Activated gamma-delta T cell treated with anti-CD3 and anti-CD28 coated beads, Interleukin-2, amount 50 U/mL, for 16 hours (primary cell): ENCODE results near the gene BAG3.
"Not testable (repeated sequence)": the region's sequence is repeated elsewhere in the genome, so short reads cannot be mapped to it uniquely, and the experiment has no call there.

Experiments
- DNase-seq: peaks from one replicate; pipeline ENCODE4 v3.0.0-alpha.2; 2020; ENCODE audit warnings: low read depth

Gene BAG3

DNA sequence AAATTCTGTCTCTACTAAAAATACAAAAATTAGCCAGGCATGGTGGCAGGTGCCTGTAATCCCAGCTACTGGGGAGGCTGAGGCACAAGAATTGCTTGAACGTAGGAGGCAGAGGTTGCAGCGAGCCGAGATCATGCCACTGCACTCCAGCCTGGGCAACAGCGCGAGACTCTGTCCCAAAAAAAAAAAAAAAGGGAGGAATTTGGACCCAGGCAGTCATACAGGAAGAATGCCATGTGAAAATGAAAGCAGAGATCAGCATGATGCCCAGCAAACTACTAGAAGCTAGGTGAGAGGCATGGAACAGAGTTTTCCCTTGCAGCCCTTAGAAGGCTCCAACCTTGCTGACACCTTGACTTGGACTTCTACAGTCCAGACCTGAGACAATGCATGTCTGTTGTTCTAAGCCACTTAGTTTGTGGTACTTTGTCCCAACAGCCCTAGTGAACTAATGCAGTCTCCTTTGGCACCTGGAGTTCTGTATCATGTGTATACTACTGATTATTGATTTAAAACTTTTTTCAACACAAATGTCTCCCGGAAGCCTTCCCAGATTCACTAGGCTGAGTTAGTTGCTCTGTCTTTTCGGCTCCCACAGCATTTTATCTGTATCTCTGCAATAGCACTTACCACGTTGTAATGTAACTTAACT is 10.2 kb upstream of the BAG3 start:
- DNase-seq: no peak

DNA sequence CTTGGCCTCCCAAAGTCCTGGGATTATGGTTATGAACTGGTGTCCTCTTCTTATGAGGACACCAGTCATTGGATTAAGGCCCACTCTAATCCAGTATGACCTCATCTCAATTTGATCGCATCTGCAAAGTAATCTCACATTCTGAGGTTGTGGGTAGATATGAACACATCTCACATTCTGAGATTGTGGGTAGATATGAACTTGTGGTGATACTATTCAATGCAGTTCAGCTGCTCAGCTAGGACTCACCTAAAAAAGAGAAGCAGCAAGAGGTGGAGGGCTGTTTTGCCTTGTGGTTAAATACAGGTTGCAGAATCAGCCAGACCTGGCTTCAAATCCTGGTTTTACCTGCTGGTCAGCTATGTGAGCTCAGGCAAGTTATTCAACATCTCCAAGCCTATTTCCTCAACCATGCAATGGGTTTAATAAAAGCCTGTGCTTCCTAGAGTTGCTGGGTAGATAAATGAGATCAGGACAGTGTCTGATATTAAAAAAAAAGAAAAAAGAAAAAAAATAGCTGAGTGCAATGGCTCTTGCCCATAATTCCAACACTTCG is 8.5 kb upstream of the BAG3 start:
- DNase-seq: no peak

DNA sequence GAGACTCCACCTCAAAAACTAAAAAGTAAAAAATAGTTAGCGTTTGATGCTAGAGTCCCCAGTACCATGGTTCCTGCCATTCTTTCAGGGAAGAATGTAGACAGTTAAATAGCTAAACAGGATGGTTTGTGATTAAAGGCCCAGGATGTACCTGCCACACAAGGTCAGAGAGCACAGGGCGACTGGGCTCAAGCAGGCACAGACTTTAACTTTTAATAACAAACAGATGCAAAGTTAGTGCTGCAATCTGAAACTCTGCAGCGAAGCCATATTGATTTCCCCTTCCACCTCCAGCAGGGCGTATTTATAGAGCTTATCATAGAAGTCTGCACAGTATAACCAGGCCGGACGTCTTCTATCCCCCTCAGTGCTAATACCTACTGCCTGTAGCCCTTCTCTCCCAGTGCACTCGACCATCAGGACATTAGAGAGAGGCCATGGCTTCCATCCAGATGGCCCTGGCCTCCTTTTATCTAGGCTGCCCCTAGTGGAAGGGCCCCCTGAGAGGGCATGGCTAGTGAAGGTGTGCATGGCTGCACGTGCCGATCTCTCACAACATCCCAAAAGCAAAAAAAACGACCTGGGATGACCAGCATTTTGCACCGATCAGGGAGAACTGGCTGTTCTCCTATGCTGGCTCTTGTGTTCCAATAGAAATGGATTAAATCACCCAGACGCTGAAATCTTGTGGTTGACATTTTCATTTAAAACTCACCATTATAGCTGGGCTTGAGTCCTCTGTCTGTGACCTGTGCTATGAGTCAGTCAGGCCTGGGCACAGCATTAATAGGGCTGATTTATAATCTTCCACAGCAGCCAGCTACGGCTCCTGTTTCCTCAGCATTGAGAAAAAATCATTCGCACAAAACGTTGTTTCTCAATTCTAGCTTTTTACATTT is 7.6 kb upstream of the BAG3 start:
- no peak for DNase-seq

DNA sequence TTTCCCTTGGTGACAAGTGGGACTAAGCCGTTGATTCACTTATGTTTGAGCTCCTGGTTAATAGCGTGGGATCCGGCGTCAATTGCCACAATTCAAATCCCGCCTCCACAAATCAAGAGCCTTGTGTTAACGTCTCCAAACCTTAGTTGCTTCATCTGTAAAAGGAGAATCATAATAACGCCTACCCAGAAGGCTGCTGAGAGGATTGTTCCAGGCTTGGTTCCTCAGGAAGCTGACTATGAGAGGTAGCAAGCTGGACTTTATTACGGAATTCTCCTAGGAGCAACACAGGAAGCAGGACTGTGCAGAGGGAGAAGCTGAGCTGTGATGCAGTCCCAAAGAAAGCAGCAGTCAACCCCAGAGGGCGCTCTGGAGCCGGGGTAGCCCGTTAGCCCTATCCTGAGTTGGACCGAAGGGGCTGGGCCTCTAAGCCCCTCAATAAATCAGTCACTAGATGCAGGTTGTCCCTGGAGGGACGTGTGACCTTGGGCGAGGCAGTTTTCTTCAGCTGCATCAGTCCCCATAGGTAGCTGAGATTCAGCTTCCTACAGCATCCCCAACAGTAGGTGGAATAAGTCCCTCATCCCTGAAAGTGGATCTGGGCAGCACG is 6.9 kb upstream of the BAG3 start:
- DNase-seq: no peak

DNA sequence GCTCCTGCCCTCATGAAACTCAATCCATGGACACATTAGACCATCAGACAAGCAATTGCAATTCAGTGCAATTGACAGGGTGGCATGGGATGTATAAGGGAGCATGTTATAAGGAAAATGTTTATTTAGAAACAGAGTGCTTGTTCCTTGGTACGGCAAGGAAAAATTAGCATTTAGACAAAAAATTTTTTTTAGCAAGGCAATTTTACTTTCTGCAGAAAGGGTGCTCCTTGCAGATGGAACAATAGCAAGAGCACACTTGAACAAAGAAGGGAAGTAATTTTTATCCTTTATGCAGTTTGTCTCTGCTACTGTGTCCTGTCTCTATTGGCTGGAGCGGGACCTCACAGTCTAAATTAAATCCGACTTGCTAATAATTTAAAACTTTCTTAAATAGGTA is 6.2 kb upstream of the BAG3 start:
- no peak for DNase-seq

DNA sequence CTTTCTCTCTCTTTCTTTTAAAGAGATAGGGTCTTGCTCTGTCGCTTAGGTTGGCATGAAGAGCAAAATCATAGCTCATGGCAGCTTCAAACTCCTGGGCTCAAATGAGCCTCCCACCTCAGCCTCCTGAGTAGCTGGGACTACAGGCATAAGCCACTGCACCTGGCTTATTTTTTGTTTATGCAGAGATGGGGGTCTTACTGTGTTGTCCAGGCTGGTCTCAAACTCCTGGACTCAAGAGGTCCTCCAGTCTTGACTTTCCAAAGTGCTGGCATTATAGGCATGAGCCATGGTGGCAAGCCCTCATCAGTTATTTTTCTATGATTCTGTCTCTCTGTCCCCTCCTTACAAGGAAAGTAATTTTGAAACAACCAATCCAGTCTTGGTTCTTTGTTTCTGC is 1.1 kb upstream of the BAG3 start:
- DNase-seq: no peak

DNA sequence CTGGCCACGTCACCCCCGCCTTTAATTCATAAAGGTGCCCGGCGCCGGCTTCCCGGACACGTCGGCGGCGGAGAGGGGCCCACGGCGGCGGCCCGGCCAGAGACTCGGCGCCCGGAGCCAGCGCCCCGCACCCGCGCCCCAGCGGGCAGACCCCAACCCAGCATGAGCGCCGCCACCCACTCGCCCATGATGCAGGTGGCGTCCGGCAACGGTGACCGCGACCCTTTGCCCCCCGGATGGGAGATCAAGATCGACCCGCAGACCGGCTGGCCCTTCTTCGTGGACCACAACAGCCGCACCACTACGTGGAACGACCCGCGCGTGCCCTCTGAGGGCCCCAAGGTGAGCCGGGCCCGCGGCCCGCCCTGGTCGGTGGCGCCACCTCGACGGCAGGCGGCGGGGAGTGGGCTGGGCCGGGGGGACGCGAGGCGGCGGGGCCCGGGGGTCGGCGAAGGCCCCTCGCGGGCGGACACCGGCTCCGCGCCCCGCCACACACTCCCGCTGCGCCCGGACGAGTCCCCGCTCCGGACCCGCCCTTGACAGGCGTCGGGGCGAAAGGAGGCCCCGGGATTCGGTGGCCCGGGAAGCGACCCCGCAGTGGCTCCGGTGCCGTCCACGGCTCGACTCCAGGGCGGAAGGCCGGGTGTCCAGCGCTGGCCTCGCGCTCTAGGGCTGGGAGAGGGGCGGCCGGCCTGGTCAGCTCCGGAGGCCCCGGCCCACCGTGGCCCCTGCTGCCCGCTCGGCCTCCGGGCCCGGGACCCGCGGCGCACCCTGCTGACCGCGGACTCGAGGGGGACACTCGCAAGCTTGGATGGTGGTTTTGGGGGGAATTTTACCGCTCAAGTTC is 557 bp downstream of the BAG3 start:
- DNase-seq: no peak

DNA sequence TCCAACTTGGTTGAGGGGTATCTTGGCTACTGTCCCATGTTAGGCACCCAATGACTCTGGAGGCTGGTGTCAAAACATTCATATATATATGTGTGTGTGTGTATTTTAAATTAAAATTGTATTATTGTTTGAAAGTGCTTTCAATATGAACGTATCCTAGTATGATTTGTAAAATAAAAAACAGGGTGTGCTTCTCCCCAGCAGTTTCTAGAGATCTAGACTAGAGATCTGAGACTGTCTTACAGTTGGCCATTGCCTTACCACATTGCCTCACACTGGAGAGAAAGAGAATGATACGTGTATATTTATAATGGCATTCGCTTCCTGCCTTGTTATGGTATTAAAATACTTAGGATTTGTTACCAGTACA is 1.2 kb downstream of the BAG3 start:
- no peak for DNase-seq

DNA sequence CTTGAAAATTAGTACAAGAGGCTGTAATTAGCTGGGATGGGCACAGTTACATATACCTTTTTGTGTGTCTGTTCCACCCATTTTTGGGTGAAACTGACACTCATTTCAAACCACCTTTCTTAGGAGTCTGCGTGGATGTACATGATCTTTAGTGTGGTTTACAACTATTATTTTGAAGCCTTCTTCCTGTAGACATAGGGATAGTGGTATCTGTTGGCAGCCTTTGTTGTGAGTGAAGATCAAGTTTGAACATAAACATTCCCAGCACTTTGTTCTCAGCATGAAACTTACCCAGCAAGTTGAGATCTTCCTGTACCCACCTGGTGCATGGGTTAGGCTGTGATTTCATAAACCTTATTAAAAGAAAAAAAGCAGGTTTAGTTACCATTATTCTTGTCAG is 2.0 kb downstream of the BAG3 start:
- DNase-seq: no peak

DNA sequence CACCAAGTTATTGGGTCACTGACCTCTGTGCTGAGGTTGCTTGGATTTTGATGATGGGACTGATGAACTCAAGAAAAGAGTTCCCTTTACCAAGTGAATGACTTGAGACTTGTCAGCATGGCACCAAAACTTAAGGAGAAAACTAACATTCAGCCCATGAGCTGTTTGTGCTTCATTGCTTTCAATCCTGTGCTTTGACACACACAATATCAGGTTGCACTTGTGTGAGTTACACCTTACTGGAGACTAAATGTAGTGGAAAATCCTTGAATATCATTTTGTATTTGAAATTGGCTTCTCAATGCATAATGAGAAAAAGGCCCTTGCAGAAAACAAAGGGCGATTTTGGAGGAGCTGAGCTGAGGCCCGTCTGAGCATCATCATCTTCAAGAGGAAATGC is 2.7 kb downstream of the BAG3 start:
- DNase-seq: no peak

DNA sequence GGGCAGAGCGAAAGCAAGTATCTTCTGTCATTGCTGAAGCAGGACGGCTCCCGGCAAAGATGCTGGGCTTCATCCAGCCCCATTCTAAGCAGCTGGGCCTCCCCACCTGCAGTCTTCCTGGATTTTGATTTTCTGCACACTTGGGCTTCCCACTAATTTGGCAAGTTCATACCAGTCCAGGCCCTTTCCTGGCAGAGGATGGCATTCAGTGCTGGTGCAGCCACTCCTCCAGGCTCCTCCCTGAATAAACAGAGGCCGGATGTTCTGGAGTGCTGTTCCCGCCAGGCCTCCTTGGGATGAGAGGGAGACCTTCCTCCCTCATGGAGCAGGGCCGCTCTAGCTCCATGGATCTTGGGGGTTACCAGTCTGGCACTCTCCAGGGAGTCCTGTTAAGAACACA is 3.4 kb downstream of the BAG3 start:
- no peak for DNase-seq

DNA sequence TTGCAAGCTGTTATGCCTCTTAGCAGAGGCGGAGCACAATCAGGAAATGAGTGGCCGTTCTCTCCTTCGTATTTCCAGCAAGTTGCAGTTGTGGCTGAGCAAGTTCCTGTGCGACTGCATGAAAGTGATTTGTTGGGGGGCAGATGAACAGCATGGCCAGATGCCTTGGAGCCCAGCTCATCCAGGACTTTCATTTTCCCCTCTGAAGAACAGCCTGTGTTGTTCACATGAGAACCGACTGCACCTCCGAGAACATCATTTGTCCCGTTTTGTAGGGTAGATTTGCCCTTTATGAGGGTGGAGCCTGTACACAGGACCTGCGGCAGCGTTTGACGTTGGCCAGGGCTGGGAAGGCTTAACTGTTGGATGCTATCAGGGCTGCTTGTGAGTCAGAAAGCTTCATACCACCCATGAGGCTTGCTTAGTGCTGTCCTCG is 4.4 kb downstream of the BAG3 start:
- no peak for DNase-seq

DNA sequence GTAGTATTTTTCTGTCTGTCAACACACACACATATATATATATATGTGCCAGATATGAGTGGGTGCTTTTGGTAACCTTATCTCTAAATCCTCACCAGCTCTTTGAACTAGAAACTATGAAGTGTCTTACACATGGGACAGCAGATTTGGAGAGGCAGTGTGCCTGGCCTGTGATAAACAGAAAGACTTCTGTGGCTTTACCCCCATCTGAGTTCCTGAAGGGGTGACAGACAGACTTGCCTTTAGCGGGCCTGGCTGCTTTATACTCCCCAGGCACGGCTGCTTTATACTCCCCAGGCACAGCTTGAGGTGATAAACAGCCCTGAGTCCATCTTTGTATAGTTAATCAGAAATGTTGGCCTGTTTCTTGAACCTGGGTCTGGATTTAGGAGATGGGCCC is 5.6 kb downstream of the BAG3 start:
- no peak for DNase-seq

DNA sequence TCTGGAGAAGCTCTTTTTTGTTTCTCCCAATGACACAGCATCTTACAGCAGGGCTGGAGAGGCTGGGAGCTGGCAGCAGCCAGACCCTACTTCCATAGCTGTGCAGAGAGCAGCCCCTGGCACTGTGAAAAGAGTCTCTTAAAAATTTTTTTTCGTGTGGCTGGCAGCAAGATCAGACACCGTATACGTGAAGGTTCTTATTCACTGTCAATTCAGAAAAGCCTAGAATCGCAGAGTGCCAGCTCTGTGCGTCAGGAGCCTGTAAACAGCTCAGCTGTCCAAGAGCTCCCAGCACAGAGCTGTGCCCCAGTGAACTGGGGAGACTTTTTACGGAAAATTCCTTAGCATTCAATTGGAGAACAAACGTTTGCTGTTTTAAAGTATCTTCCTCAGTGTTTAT is 6.5 kb downstream of the BAG3 start:
- no peak for DNase-seq

DNA sequence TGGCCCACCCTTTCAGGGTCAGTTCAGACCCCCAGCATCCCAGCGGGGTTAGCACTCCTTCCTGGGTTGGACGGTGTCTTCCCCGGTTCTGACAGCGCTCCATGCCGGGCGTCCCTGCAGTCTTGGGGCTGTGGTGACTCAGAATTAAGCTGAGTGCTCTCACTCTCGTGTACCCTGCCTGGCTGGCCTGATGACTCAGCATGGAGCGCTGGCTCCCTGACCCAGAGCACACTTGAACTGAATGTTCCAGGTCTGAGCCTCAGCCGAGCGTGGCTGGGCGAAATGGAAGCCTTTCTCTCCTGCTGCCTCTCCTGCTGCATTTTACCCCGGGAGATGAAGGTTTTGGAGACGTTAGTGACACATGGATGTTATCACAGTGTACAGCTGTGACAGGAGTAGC is 7.1 kb downstream of the BAG3 start:
- DNase-seq: no peak

DNA sequence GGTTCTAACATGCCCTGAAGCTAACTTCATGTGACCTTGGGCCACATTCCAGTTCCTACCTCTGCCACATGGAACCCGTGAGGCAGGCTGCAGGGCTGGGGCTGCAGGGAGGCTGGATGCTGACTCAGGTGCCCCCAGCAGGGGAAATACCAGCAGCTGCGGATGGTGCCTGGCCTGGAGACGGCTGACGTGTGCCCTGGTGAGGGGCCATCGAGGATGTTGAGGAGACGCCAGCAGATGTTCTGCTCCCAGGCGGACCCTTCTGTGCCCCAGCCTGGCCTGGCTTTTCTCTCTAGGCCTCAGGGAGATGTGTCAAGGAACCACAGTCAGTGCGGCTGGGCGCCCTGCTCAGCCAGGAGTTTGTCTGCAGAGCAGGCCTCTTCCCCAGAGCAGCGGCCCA is 8.8 kb downstream of the BAG3 start:
- DNase-seq: no peak

DNA sequence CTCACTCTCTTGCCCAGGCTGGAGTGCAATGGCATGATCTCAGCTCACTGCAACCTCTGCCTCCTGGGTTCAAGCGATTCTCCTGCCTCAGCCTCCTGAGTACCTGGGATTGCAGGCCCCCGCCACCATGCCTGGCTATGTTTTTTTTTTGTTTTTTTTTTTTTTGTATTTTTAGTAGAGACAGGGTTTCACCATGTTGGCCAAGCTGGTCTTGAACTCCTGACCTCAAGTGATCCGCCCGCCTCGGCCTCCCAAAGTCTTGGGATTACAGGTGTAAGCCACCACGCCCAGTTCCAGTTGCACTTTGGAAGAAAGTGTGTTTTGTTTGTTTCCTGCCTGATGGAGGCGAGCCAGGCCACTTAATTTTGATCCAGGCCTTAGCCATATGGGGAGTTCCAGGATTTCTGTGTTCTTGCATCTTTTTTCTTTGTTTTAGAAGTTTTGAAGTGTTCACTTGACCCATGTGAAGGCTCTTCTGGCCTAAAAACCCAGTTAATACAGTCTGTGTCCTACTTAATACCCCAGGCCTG is 11.0 kb downstream of the BAG3 start:
- DNase-seq: not testable (repeated sequence)

DNA sequence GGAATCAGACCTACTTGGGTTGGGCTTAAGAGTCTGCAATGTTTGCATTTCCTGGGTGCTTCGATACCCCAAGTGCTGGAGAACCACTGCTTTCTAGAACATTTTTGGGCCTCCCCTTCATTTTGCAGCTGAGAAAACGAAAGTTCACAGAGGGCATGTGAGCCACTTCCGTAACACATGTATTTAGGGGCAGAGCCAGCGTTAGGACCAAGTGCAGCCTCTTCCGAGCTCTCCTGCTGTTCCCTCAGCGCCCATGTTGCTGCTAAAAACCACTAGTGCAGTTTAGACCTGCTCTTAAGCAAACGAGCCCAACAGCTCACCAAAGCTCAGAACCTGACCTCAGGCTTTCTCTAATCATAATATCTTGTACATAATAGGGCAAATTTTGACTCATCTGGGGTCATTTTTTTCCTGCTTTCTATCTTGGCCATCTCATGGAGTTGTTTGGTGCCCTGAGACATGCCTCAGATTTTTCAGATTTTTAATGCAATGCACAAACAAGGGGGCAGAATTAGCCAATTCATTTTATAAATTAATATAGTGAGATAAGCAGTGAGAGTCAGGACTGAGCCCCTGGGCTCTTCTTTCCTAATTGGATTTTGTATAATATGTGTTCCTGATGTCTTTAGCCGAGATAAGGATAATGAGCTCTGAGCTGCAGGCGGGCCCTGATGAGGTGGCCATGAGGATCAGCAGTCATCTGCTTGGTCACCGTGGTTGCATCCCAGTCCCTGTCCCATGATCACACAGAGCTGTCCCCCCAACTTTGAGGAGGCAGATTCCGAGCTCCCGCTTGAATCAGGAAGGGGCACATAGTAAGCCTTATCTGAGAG is 12.9 kb downstream of the BAG3 start:
- no peak for DNase-seq

DNA sequence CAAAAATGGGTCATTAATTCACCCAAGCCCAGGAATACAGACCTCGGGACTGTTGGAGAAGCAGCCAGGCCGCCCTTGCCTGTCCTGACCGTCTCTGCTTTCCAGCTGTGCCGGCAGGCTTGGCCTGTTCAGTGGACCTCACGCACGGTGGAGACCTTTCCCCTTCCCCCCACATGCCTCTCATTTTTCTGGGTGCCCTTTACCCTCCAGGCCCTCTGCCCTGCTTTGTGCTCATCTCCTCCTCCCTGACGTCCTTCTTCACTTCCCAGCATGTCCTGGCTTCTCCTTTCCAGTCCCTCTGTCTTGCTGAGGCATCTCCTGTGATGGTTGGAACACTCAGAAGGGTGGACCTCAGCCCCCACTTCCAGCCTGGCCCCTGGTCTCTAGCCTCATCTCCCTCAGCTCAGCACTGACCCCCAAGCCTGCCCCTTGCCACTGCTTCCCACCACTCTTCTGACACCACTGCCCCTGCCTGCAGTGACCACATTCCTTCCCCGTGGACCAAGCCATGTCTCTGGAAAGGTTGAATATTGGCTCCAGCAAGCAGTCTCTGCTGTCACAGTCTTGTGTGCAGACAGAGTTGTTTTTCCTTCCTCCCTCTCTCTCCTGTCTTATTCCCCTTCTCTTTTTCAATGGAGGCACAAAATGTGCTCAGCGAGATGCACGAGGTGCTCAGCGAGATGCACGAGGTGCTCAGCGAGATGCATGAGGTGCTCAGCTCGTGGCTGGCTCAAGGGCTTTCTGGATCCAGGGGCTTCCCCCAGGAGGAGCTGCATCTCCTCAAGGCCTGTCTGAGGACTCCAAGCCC is 14.9 kb downstream of the BAG3 start:
- no peak for DNase-seq

DNA sequence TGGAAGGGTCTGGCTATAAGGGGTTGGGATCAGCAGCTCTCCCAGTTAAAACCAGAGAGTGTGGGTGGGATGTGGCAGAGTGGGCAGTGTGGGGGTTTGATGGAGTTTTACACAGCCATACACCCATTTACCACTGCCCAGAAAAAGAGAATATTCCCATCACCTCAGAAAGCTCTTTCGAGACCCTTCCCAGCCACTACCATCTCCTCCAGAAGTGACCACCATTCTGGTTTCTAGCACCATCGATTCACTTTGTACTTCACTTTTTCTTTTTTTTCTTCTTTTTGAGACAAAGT is 15.5 kb downstream of the BAG3 start:
- DNase-seq: no peak
